Activated naive CD4-positive, alpha-beta T cell (primary cell): ENCODE data around the gene NLRP10.
"Not testable (repeated sequence)": the region's sequence is repeated elsewhere in the genome, so short reads cannot be mapped to it uniquely, and the experiment has no call there.

Source experiments
- DNase-seq, 4 experiments: peaks; one replicate each; lab custom pipeline; 2025; lab: John Stamatoyannopoulos, UW

The NLRP10 gene, protein sequence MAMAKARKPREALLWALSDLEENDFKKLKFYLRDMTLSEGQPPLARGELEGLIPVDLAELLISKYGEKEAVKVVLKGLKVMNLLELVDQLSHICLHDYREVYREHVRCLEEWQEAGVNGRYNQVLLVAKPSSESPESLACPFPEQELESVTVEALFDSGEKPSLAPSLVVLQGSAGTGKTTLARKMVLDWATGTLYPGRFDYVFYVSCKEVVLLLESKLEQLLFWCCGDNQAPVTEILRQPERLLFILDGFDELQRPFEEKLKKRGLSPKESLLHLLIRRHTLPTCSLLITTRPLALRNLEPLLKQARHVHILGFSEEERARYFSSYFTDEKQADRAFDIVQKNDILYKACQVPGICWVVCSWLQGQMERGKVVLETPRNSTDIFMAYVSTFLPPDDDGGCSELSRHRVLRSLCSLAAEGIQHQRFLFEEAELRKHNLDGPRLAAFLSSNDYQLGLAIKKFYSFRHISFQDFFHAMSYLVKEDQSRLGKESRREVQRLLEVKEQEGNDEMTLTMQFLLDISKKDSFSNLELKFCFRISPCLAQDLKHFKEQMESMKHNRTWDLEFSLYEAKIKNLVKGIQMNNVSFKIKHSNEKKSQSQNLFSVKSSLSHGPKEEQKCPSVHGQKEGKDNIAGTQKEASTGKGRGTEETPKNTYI

DNA sequence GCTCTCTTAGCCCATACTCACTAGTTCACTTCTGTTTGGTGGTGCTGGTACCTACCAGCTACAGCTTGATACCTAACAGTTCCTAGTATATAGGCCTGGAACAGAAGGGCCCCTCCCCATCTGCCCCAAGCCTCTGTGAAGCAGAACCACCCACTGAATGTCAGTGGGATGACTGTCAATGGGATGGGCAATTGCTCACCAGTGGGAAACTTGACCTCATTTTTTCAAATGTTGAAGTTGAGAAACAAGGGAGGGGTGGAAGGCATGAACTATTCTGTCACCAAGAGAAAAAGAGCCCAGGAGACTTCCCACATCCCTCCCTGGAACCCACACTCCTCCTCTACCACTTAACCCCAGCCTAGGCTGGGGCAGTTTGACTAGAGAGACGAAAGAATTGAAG, at the start of gene NLRP10:
Gene NLRP10, minus strand, starts transcription at position 62 of the 400 bp plus-strand sequence. CDS start 1,952 bp downstream, outside the sequence.
- DNase-seq = no peak

DNA sequence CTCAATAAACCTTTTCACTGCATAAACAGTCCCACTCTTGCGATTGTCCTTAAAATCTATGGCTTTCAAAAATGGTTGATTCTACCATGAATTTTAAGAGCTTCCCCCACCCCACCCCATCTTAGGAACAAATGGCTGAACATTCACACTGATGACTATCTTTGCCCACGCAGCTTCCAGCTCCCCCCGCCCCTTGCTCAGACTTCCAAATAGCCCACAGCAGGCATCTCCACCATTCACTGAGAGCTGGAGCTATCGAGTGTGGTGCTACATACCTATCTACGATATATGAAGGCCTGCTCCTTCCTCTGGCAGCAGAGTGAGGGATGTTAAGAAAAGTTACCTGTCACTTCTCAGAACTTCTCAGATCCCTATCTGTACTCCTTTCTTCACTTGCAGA, 48.6 kb upstream of the NLRP10 start:
- no peak for DNase-seq

DNA sequence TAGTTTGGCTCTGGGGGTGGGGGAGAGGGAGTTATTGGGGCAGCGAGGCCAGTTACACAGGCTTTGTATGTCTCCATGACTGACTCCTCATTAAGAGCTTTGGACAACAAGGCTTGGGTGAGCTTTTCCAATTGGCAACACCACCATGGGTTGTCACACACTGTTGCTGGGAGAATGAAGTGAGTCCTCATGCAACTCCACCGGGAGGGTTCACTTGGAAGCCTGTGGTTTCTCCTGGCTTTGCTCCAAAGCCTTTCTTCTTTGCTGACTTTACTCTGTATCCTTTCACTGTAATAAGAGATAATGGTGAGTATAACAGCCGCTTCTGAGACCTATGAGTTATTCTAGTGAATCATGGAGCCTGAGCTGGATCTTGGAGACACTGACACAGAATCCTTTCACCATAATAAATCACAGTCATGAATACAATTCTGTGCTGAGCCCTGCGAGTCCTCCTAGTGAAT, 46.8 kb upstream of the NLRP10 start:
- DNase-seq = no peak

DNA sequence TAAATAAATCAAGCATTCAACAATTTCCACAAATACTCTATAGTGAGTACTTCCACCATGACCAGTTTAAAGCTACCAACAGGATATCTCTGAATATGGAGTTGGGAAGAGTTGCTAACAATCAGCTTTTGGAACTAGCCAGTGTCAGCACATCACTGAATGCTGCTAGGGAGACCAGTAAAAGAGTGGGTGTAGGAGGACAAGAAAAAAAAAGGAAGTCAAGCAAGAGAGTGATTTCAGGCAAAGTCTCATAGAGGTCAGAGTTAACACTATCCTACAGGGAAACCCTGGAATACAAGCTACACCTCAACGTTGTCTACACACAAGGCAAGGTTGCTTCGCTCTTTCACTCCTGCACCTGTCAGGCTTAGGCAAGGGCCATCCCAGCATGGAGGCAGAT, 46.1 kb upstream of the NLRP10 start:
- DNase-seq = no peak

DNA sequence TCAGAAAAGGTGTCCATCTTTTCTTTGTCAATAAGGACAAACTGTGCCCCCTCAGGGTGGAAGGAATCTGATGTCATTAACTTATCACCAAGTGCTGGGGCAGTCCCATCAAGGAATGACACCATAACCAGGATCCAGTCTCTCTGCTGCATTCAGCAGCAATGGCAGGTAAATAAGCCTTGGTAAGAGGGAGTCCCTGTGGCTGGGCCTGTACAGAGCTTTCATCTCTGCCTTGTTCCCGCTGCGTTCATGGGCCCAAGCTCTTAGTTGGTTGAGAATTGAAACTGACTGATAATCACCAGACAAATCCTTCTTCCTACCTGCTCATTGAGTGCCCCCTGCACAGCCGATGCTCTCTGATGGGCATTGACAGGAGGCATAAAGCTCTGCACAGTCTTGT, 44.6 kb upstream of the NLRP10 start:
- DNase-seq = no peak

DNA sequence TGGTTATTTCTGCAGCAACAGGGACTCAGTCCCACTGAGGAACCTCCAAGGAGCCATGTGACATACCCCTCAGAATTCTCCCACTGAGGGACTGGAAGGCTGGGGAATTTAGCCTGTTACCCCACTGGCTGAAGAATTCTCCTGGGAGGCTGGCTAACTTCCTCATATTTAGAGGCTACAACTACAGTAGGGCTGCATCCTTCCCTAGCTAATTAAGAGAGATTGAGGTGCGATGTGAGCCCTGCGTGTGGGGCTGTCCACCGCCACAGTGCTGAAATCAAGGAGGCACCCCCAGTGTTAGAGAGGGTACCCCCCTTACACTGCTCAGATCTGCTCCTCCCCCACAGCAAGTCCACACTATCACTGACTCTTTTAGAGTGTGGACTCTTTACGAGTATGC, 43.0 kb upstream of the NLRP10 start:
- DNase-seq = no peak

DNA sequence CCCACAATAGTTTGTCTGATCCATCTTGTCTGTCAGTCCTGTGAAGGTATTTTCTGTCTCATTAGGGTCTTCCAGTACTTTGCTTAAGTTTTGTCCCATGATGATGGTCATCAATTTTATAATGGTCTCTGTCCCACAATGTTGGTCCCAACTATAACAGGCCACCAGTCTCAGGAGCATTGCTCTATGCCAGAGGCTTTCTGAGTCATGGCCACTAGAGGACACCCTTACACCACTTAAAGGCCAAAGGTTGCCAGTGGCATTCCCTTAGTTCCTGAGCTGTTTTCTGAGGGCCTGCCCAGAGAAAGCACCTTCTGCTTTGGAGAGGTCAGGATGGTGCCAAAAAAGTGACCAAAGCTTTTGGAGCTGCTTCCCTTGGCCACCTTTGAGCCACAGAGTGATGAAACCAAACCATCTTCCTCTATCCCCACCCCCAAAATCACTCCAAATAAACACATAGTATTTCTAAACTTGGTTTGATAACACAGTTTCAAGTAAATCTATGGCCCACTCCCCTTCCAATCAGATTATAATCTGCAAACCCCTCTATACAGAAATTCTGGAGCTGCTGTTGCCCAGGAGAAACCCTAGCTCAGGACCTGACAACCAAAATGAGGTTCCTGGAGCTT, 41.2 kb upstream of the NLRP10 start:
- DNase-seq = no peak

DNA sequence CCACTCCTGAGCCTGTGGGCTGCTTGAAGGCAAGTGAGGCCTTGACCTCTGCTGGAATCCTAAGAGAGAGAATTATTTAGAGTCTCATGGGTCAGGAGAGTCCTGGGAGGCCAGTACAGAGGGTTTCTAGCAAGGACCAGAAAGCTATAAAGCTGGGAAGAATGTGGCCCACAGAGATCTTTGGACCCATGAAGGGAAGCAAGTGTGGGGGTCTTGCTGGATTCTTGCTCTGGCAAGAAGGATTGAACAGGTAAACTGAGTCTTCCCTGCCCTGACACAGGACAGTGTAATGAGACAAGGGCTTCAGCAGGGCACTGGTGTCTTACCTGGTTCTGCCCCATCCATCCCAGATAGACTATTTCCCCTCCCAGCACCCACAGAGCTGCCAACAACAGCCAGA, 40.3 kb upstream of the NLRP10 start:
- DNase-seq = no peak

DNA sequence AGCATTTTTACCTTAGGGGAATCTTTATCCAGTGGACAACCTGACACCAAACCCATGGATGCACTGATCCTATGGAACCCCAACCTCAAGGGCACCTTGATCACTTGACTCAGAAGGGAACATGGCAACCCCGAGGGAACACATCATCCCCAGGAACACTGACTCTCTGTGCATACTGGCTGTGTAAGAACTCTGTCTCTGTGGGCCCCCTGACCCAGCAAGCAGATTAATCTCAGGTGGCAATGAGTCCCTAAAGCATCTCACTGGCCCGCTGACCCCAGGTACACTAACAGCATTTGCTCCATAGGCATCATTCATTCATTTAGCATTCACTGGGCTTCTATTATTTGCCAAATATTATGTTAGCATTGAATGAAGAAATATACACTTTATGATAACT, 38.8 kb upstream of the NLRP10 start:
- no peak for DNase-seq

DNA sequence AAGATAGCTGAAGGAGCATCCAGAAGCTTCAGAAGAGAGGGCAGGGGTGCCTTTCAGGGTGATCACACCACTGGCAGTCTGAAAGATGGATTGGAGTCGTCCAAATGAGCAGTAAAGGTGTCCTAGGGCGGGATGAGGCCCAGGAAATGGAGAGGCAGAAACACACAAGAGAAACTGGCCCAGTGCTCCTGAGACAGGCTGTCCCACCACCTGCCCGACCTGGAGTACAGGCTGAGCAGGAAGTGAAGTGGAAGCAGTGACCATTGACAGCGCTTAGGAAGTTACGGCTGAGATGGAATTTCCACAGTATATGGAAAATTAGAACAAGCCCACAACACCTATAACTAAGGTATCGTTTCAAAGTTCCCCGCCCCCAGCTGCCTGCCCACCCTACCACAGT, 37.9 kb upstream of the NLRP10 start:
- DNase-seq = no peak

DNA sequence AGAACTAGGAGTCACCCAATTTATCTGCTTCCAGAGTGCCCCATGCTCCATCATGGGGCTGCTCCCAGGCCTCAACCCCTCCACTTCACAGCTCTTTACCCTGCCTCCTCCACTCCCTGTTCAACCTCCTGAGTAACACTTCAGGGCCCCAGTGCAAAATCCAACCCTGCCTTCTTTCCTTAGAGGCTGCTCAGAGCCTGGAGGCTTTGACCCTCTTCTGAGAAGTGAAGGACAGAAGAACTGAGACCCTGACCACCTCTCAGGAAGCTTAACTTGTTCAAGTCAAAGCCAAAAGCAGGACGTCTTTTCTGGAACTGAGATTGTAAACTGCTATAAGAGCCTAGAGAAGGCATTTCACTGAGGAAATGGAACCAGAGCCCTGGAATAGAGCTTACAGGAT, 37.4 kb upstream of the NLRP10 start:
- DNase-seq = no peak

DNA sequence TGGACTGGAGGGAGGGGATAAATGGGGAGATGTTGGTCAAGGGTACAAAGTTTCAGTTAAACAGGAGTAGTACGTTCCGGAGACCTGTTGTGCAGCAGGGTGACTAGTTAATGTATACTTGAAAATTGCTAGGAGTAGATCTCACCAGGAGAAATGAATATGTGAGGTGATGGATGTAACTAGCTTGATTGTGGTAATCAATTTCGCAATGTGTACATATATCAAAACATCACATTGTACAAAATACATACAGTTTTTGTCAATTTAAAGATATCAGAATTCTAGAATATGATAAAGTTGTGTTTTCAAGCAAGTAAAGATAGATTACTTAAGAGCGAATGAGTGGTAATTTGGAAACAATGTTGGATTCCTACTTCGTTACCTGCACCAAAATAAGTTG, 35.1 kb upstream of the NLRP10 start:
- DNase-seq = no peak

DNA sequence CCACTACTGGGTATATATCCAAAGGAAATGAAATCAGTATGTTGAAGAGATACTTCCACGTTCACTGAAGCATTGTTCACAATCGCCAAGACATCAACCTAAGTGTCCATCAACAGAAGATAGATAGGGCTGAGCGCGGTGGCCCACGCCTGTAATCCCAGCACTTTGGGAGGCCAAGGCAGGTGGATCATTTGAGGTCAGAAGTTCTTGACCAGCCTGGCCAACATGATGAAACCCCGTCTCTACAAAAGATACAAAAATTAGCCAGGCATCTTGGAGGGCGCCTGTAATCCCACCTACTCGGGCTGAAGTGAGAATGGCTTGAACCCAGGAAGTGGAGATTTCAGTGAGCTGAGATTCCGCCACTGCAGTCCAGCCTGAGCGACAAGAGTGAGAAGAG, 34.5 kb upstream of the NLRP10 start:
- DNase-seq = no peak

DNA sequence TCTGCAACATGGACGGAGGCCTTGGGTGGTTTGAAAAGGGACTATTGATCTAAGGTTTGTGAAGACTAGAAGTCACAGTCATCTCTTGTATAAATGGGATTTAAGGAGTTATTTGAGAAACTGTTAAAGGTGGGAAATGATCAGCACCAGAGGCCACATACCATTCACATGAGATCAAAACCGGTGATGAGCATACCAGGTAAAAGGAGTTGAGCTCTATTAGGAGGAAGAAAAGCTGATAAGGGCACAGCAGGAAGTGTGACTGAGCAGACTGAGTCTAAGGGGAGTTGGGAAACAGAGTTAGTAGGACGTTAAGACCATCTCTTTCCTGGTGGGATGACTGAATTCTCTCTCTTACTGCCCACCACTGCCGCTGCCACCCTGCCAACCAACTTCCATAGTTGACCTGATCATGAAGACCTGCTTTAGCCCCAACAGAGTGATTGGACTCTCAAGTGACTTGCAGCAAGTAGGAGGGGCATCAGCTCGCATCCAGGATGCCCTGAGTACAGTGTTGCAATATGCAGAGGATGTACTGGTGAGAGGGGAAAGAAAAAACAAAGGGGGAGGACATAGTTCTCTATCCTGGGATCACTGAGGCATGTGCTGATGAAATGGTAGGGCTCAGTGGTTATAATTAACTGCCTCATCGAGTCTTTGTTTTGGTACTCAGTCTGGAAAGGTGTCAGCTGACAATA, 29.5 kb upstream of the NLRP10 start:
- no peak for DNase-seq

DNA sequence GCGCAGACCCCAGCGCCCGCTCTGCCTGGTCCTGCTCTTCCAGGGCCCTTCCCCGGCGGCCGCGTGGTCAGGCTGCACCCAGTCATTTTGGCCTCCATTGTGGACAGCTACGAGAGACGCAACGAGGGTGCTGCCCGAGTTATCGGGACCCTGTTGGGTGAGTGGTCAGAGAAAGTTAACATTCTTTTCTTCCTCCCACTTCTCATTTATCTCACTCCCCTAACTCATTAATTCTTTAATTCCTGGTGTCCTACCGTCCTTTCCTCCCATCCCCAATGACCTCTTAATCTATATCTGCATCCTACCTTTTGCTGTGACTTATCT, 22.3 kb upstream of the NLRP10 start:
- not testable (repeated sequence) for DNase-seq

DNA sequence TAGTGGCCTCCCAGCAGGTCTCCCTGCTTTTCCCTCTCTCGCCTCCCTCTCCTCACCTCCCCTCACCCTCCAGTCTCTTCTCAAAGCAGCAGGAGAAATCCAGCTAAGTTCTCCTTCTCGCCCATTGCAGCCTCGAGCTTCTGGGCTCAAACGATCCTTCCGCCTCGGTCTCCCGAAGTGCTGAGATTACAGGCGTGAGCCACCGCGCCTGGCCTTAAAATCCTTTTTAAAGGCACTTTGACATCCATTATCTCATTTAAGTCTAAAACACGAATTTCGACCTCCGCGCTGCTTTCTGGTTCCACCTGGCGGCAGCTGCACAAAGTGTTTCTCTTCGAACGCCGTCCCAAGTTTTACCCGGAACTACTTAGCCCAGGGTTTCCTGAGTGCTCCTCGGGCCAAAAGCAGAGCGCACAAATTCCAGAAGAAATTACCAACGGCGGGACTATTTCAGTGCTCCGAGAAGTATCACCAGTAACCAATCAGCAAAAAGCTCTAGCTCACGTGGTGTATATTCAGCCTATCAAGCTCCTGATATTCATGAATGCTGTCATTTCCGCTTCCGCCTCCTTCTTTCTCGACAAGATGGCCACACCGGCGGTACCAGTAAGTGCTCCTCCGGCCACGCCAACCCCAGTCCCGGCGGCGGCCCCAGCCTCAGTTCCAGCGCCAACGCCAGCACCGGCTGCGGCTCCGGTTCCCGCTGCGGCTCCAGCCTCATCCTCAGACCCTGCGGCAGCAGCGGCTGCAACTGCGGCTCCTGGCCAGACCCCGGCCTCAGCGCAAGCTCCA, 21.7 kb upstream of the NLRP10 start, which contains the start of gene EIF3F:
Gene EIF3F, plus strand, starts transcription at position 570 of the 792 bp plus-strand sequence. Its CDS starts 16 bp downstream, at position 586.
- peak; percentile 63 to 83 (median 70) for DNase-seq

DNA sequence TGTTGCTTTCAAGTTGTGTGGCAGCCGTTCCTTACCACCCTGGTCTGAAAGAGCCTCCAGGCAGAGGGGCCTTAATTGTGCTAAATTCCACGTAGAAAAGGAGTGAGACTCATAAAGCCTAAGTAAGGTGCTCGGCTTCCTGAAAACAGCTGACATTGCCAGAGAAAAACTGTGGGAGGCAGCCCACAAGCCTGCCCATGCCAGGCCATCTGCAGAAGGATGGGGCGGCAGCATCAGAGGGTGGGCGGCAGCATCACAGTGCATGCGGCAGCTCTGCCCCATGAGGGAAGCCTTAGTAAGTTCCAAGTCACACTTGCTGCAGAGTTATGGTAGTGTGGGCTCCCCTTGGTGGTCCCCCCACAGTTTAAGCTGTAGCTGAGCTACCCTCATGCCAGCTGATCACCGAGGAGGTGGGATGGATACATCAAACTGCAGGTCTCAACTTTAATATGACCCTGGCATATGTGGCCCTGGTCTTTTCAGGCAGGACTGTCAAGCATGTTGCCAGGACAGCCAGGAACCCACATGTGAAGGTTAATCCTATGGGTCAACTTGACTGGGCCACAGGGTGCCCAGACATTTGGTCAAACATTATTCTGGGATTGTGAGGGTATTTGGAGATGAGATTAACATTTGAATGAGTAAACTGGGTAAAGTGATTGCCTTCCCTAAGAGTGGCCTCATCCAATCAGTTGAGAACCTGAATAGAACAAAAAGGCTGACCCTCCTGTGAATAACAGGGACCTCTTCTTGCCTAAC, 18.8 kb upstream of the NLRP10 start:
- no peak for DNase-seq

DNA sequence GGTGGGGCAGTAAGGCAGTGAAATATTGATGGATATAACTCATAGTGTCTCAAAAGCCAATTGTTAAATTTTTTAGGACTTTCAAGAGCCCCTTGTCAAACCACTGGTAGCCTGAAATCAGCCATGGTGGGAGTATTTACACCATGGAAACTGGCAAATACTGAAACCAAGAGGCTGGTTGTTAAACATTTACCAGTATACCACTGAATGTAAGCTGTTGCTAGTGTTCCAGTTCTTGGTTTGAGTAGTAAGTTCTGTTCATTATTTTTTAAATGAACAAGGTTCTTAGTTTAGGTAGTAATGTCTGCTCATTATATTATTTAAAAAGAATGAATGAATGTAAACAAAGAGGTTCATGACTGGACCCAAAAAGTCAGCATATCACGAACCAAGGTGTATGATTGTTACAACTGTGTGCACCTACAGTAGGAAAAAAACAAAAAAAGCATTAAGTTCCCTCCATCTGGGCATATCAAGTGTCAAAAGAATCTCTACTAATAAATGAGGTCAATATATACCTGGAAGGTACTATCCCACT, 17.4 kb upstream of the NLRP10 start:
- no peak for DNase-seq

DNA sequence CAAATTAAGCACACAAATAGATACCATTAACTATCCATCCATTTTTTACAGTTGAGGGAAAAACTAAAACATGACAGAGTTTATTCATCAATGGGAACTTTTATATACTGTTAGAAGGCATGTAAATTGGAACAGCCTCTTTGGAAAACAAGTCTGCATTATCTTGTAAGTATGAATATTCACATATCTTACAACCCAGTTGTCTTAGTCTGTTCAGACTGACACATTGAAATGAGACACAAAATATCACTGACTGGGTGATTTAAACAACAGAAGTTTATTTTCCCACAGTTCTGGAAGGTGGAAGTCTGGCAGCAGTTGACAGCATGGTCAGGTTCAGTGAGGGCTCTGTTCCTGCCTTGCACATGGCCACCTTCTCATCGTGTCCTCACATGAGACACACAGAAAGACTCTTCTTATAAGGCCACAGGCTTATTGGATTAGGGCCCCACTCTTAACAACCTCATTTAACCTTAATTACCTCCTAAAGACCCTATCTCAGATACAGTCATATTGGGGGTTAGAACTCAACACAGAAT, 16.4 kb upstream of the NLRP10 start:
- no peak for DNase-seq

DNA sequence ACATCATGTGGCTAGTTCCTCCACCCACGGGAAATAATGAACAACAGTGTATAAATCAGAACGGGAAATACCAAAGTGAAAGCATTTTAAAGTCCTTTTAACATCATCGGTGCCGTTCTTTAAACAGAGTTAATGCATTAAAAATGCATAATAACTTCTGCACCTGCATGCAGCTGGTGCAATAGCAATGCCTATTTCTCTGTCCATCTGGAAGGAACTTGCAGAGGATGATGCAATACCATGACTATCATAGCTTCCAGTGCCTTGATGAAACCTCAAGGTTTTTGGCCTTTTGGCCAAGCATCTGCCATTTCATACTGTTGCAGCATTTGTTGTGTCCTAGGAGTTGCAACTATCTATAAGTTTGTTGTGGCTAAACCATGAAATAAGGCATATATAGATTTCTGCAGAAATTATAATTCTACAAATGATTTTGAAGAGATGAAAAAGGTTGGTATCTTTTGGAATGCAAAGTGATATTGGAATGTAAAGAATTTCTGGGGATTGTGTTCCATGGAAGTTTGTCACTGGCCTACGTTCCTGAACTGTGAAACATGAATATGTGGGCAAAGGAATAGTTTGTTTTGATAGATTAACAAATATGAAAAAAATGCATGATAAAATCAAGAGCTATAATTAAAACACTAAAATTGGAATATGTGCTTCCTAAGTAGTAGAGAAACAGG, 12.1 kb upstream of the NLRP10 start:
- no peak for DNase-seq
